Activated CD4-positive, CD25-positive, alpha-beta regulatory T cell treated with anti-CD3 and anti-CD28 coated beads, Interleukin-2, amount 50 U/mL, for 24 hours (primary cell): ENCODE results near the gene SLC4A1AP.
A peak's percentile ranks its signal among the peaks of the same experiment; 100 is the strongest.
"Not testable (repeated sequence)": the region's sequence is repeated elsewhere in the genome, so short reads cannot be mapped to it uniquely, and the experiment has no call there.

Source experiments
- ATAC-seq, 2 donors: fragments of 150-1000 bp; cut with Tn5 transposase; one replicate each; pipeline ENCODE4 v1.10.0; 2021; ENCODE audit warnings: mild to moderate bottlenecking in 1 of 2, moderate library complexity in 1 of 2

SLC4A1AP gene

GRCh38 chr2:27652341-27652740 is 11.3 kb upstream of the SLC4A1AP start:
- peak; percentile 34 to 64 for ATAC-seq

- ATAC-seq = peak; percentile 84 to 86
Measured at GRCh38 chr2:27652790-27653189, 10.9 kb upstream of the SLC4A1AP start.

- no peak for ATAC-seq
Measured at GRCh38 chr2:27653397-27653796, 10.3 kb upstream of the SLC4A1AP start.

- ATAC-seq = no peak
Measured at GRCh38 chr2:27655155-27655951, 8.3 kb upstream of the SLC4A1AP start.

GRCh38 chr2:27661371-27661770 is 2.3 kb upstream of the SLC4A1AP start:
- ATAC-seq = no peak

- no peak for ATAC-seq
Measured at GRCh38 chr2:27664154-27664574, 475 bp downstream of the SLC4A1AP start.

- no peak for ATAC-seq
Measured at GRCh38 chr2:27664622-27665363, 1.1 kb downstream of the SLC4A1AP start.

- ATAC-seq = no peak
Measured at GRCh38 chr2:27667446-27667845, 3.8 kb downstream of the SLC4A1AP start.

- ATAC-seq = peak; percentile 60 to 76
Measured at GRCh38 chr2:27671235-27671634, 7.5 kb downstream of the SLC4A1AP start.

GRCh38 chr2:27672723-27673486 is 9.2 kb downstream of the SLC4A1AP start:
- ATAC-seq = no peak

GRCh38 chr2:27680571-27680970 is 16.9 kb downstream of the SLC4A1AP start:
- ATAC-seq = no peak

GRCh38 chr2:27681841-27682240 is 18.2 kb downstream of the SLC4A1AP start:
- peak; percentile 66 to 70 for ATAC-seq

GRCh38 chr2:27682334-27682771 is 18.7 kb downstream of the SLC4A1AP start:
- peak; percentile 64 to 73 for ATAC-seq

- ATAC-seq = peak; percentile 78 to 80
Measured at GRCh38 chr2:27683390-27684071, 19.8 kb downstream of the SLC4A1AP start.

- ATAC-seq = not testable (repeated sequence)
Measured at GRCh38 chr2:27685006-27685405, 21.3 kb downstream of the SLC4A1AP start.

- ATAC-seq = no peak
Measured at GRCh38 chr2:27685577-27685976, 21.9 kb downstream of the SLC4A1AP start.

- no peak for ATAC-seq
Measured at GRCh38 chr2:27687232-27687631, 23.5 kb downstream of the SLC4A1AP start.

GRCh38 chr2:27689424-27689823 is 25.7 kb downstream of the SLC4A1AP start:
- no peak for ATAC-seq

GRCh38 chr2:27690052-27690451 is 26.4 kb downstream of the SLC4A1AP start:
- ATAC-seq = no peak

GRCh38 chr2:27697660-27698059 is 34.0 kb downstream of the SLC4A1AP start:
- peak in 1 of 2 donors; percentile 58 for ATAC-seq

GRCh38 chr2:27701676-27702075 is 38.0 kb downstream of the SLC4A1AP start:
- no peak for ATAC-seq

- ATAC-seq = no peak
Measured at GRCh38 chr2:27702302-27702701, 38.6 kb downstream of the SLC4A1AP start.
